Panc1 (cell line): ENCODE measurements around the gene QRFPR. TPM values are rescaled to one million over a fixed set of nuclear protein-coding genes. Genes with fewer than 3 reads are reported as not detected.

ENCODE experiments used
- ATAC-seq: fragments of 200-7000 bp; cut with Tn5 transposase; 2 replicates; pipeline ENCODE4 v1.9.1; 2020; ENCODE audit warnings: mild to moderate bottlenecking, moderate library complexity
- BruUV-seq: library from RNA; stranded (reverse); fragments of 400-500 nt; replicated peaks from 2 replicates; lab custom pipeline; 2021; lab: Mats Ljungman, UMichigan
- CTCF ChIA-PET: fragments of 300-600 bp; sonication (Branson Sonifier 250); formaldehyde crosslinking; loops from one replicate; lab custom pipeline; 2022; ENCODE audit warnings: antibody characterized with exemption; lab: Charles Lee
- POLR2A ChIA-PET: fragments of 300-600 bp; sonication (Branson Sonifier 250); formaldehyde crosslinking; loops from one replicate; lab custom pipeline; 2022; ENCODE audit warnings: antibody characterized with exemption; lab: Charles Lee
- DNase-seq: peaks from one replicate; pipeline ENCODE4 v3.0.0-alpha.2; 2010; ENCODE audit warnings: low read depth, low spot score
- H3K27ac ChIP-seq: 2 replicates; pipeline ENCODE4 v1.5.1; 2011; ENCODE audit warnings: mild to moderate bottlenecking, low read length, inconsistent platforms
- H3K27me3 ChIP-seq: fragments of 200-500 bp; sonication (Bioruptor generic); 2 replicates; pipeline ENCODE4 v1.6.0; 2014; ENCODE audit warnings: low read length, inconsistent platforms; ENCODE audit not compliant: control insufficient read depth, insufficient read depth
- H3K36me3 ChIP-seq: fragments of 200-500 bp; sonication (Bioruptor generic); 2 replicates; pipeline ENCODE4 v1.5.1; 2014; ENCODE audit warnings: inconsistent platforms, mild to moderate bottlenecking, low read length, moderate library complexity; ENCODE audit not compliant: control insufficient read depth, insufficient read depth
- H3K4me1 ChIP-seq: 2 replicates; pipeline ENCODE4 v1.5.1; 2011; ENCODE audit warnings: inconsistent platforms, mild to moderate bottlenecking, low read length, moderate library complexity; ENCODE audit not compliant: control insufficient read depth, insufficient read depth
- H3K4me3 ChIP-seq, 2 experiments: 2 replicates each; pipeline ENCODE4 v1.5.1; 2011 to 2012; ENCODE audit warnings: low read depth in 2 of 2, low read length in 2 of 2, mild to moderate bottlenecking in 2 of 2, inconsistent platforms in 1 of 2, moderate library complexity in 1 of 2
- H3K9me3 ChIP-seq: fragments of 200-500 bp; sonication (Bioruptor generic); 2 replicates; pipeline ENCODE4 v1.5.1; 2014; ENCODE audit warnings: low read depth, mild to moderate bottlenecking, inconsistent platforms, low read length, moderate library complexity; ENCODE audit not compliant: control insufficient read depth, insufficient read depth
- CTCF ChIP-seq: fragments of 450-650 bp; IDR thresholded peaks from 2 replicates; pipeline ENCODE4 v1.5.1; 2017; ENCODE audit warnings: mild to moderate bottlenecking
- POLR2AphosphoS5 ChIP-seq: IDR thresholded peaks from 2 replicates; pipeline ENCODE4 v1.6.1; 2012; ENCODE audit warnings: mild to moderate bottlenecking, low read depth, low read length, moderate library complexity
- SIN3A ChIP-seq: IDR thresholded peaks from 2 replicates; pipeline ENCODE4 v1.6.1; 2012; ENCODE audit warnings: low read depth, mild to moderate bottlenecking, low read length, moderate library complexity, borderline replicate concordance; ENCODE audit not compliant: insufficient read depth
- TCF7L2 ChIP-seq: IDR thresholded peaks from 2 replicates; pipeline ENCODE4 v1.6.1; 2011; ENCODE audit warnings: mild to moderate bottlenecking, low read depth, low read length, inconsistent platforms
- in situ Hi-C: cut with HindIII; loops from 2 replicates; pipeline ENCODE4 v1.10.0; 2016; ENCODE audit warnings: low sequenced_read_pairs, low pct_unique_long_range_greater_than_20kb
- intact Hi-C: fragments of 100-400 bp; cut with micrococcal nuclease; formaldehyde crosslinking; loops from one replicate; pipeline ENCODE4 v1.10.0; 2022; ENCODE audit not compliant: unreplicated experiment
- total RNA-seq: library from RNA; stranded (reverse); gene quantifications from one replicate; pipeline ENCODE4 v1.2.1, GENCODE V29; 2021; ENCODE audit not compliant: unreplicated experiment
- TF ChIP-seq, protein P1 (sequence below), 2 experiments: IDR thresholded peaks; 2 replicates each; pipeline ENCODE4 v1.6.1; 2011 to 2012; ENCODE audit warnings: low read depth in 2 of 2, control low read depth in 1 of 2, low read length in 1 of 2, mild to moderate bottlenecking in 1 of 2, moderate library complexity in 1 of 2; ENCODE audit not compliant: insufficient read depth in 1 of 2

QRFPR gene
- total RNA-seq, 1 experiment from 2014 or later = not detected

DNA sequence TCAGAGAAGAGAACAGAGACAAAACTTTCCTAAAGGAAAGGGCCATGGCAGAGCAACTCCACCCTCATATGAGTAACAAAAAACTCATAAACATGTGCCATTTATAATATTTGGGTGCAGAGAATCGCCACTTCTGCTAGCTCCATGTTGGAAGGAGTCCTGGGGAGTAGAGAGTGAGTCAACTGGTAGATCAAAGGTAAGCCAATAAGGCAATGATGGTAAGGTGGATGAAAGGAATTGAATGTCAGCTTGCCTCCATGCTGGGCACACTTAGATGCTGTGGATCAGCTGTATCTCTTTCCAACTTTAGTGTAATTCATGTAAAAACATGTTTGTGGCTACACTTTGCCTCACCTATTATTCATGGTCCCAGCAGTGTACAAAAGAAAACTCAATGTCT lies 4.7 kb downstream of the QRFPR start:
- Histone ChIP-seq H3K4me3 (no peak overlapping the region), H3K36me3 (no peaks in the 10 kb centered on the region), H3K4me1 (no peaks in the 10 kb centered on the region), H3K27me3 (peaks cover 7% of the 10 kb centered on the region), H3K9me3 (no peaks in the 10 kb centered on the region), H3K27ac (no peak overlapping the region)
- POLR2A ChIA-PET = no interaction called here
- no peak for ATAC-seq
- no peak for DNase-seq
- no TSS peak for BruUV-seq
- in situ Hi-C loops = no loop called here
- TF ChIP-seq SIN3A (no peak), CTCF (no peak), POLR2AphosphoS5 (no peak), TCF7L2 (no peak)
- TF ChIP-seq, protein P1, sequence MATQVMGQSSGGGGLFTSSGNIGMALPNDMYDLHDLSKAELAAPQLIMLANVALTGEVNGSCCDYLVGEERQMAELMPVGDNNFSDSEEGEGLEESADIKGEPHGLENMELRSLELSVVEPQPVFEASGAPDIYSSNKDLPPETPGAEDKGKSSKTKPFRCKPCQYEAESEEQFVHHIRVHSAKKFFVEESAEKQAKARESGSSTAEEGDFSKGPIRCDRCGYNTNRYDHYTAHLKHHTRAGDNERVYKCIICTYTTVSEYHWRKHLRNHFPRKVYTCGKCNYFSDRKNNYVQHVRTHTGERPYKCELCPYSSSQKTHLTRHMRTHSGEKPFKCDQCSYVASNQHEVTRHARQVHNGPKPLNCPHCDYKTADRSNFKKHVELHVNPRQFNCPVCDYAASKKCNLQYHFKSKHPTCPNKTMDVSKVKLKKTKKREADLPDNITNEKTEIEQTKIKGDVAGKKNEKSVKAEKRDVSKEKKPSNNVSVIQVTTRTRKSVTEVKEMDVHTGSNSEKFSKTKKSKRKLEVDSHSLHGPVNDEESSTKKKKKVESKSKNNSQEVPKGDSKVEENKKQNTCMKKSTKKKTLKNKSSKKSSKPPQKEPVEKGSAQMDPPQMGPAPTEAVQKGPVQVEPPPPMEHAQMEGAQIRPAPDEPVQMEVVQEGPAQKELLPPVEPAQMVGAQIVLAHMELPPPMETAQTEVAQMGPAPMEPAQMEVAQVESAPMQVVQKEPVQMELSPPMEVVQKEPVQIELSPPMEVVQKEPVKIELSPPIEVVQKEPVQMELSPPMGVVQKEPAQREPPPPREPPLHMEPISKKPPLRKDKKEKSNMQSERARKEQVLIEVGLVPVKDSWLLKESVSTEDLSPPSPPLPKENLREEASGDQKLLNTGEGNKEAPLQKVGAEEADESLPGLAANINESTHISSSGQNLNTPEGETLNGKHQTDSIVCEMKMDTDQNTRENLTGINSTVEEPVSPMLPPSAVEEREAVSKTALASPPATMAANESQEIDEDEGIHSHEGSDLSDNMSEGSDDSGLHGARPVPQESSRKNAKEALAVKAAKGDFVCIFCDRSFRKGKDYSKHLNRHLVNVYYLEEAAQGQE (IDR thresholded peaks at IDR 0.05; ENCODE audit: insufficient read depth in 1 of 2, low read depth in 2 of 2, low read length in 1 of 2) = no peak
- CTCF ChIA-PET = no interaction called here
- intact Hi-C loops = no loop called here

DNA sequence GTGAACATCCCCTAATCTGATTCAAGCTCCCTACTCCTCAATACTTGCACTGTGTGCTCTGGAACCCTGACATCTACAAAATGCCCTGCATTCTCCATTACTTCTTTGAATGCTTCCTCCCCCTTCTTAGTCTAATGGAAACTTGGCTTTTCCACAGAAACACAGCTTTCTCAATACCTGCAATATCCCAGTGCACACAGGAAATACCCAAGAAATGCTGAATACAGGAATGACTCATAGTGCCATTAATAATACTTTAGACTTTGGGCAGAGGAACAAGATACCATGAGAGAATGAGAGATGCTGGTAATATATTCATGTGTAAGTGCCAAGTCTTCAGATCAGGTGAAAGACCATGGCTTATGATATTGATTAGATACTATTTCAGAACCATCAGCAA lies 5.6 kb downstream of the QRFPR start:
- BruUV-seq = no TSS peak
- Histone ChIP-seq H3K4me1 (no peaks in the 10 kb centered on the region), H3K4me3 (no peak overlapping the region), H3K9me3 (no peaks in the 10 kb centered on the region), H3K36me3 (no peaks in the 10 kb centered on the region), H3K27ac (no peak overlapping the region), H3K27me3 (peaks cover 7% of the 10 kb centered on the region)
- intact Hi-C loops (no loop called here), in situ Hi-C loops (no loop called here)
- TF ChIP-seq TCF7L2 (no peak), POLR2AphosphoS5 (no peak)
- CTCF ChIA-PET = no interaction called here
- DNase-seq (no peak), ATAC-seq (no peak)
- POLR2A ChIA-PET = no interaction called here

DNA sequence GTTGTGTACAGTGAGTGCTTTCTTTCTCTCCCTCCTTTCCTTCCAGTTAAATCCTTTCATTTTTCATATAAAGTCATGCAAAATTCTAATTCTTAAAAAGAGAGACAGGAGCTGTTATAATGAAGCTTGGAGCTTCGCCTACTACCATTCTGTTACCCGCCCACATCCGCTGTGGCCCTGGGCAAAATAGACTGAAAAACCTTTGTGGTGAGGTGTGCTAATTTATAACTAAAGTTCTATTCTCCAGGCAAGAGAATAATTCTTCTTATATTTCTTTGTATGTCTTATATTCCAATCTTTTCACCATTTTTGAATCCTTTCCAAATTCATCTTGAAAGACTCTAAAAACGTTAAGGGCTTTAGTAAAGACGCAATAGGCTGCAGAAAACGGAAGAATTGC lies 7.0 kb downstream of the QRFPR start:
- no peak for TF ChIP-seq SIN3A
- no peak for TF ChIP-seq CTCF
- TF ChIP-seq, protein P1 (IDR thresholded peaks at IDR 0.05; ENCODE audit: insufficient read depth in 1 of 2, low read depth in 2 of 2, low read length in 1 of 2) = no peak
- no peak for TF ChIP-seq TCF7L2
- TF ChIP-seq POLR2AphosphoS5 = no peak
- no peak overlapping the region for H3K27ac ChIP-seq
- no peaks in the 10 kb centered on the region for H3K36me3 ChIP-seq
- ATAC-seq (no peak), DNase-seq (no peak)
- ChIA-PET CTCF (no interaction called here), POLR2A (no interaction called here)
- no TSS peak for BruUV-seq
- H3K4me1 ChIP-seq = no peaks in the 10 kb centered on the region
- no peaks in the 10 kb centered on the region for H3K9me3 ChIP-seq
- no peak overlapping the region for H3K4me3 ChIP-seq
- in situ Hi-C loops (no loop called here), intact Hi-C loops (loop anchor here (5.0 kb wide), 1 partner anchor 363 kb away; no protein-coding TSS in a partner anchor)
- no peaks in the 10 kb centered on the region for H3K27me3 ChIP-seq
